Endothelial cell of hepatic sinusoid (primary cell): ENCODE measurements around the gene EHBP1.
"Not testable (repeated sequence)": the region's sequence is repeated elsewhere in the genome, so short reads cannot be mapped to it uniquely, and the experiment has no call there.

Experiments
- in situ Hi-C: cut with HindIII; loops from 2 replicates; pipeline ENCODE4 v1.10.0; 2017; ENCODE audit warnings: low sequenced_read_pairs

EHBP1 gene

GRCh38 chr2:62732262-62732777, 26.8 kb downstream of the EHBP1 start:
- in situ Hi-C loops, result no loop called here

GRCh38 chr2:62733546-62733945, 28.0 kb downstream of the EHBP1 start:
- in situ Hi-C loops, result no loop called here

- in situ Hi-C loops, result no loop called here
Measured at GRCh38 chr2:62736899-62737559, 31.5 kb downstream of the EHBP1 start.

GRCh38 chr2:62738981-62739936, 33.7 kb downstream of the EHBP1 start:
- in situ Hi-C loops, result no loop called here

GRCh38 chr2:62740221-62740620, 34.7 kb downstream of the EHBP1 start:
- in situ Hi-C loops, result no loop called here

GRCh38 chr2:62741127-62741526, 35.6 kb downstream of the EHBP1 start:
- in situ Hi-C loops, result no loop called here

- in situ Hi-C loops, result no loop called here
Measured at GRCh38 chr2:62741954-62742722, 36.6 kb downstream of the EHBP1 start.

- in situ Hi-C loops, result no loop called here
Measured at GRCh38 chr2:62743506-62743905, 38.0 kb downstream of the EHBP1 start.

- in situ Hi-C loops, result no loop called here
Measured at GRCh38 chr2:62744603-62745002, 39.1 kb downstream of the EHBP1 start.

GRCh38 chr2:62745891-62746481, 40.5 kb downstream of the EHBP1 start:
- in situ Hi-C loops, result no loop called here

GRCh38 chr2:62747169-62747568, 41.7 kb downstream of the EHBP1 start:
- in situ Hi-C loops, result no loop called here

- in situ Hi-C loops, result no loop called here
Measured at GRCh38 chr2:62747876-62748275, 42.4 kb downstream of the EHBP1 start.

GRCh38 chr2:62749111-62749510, 43.6 kb downstream of the EHBP1 start:
- in situ Hi-C loops, result not testable (repeated sequence)

- in situ Hi-C loops, result no loop called here
Measured at GRCh38 chr2:62757029-62757428, 51.5 kb downstream of the EHBP1 start.

- in situ Hi-C loops, result loop anchor here (5.0 kb wide), 1 partner anchor 58 kb away; no protein-coding TSS in a partner anchor
Measured at GRCh38 chr2:62760026-62760425, 54.5 kb downstream of the EHBP1 start.

- in situ Hi-C loops, result loop anchor here (5.0 kb wide), 1 partner anchor 58 kb away; no protein-coding TSS in a partner anchor
Measured at GRCh38 chr2:62760555-62760954, 55.0 kb downstream of the EHBP1 start.

GRCh38 chr2:62765619-62766376, 60.3 kb downstream of the EHBP1 start:
- in situ Hi-C loops, result no loop called here

GRCh38 chr2:62768615-62769014, 63.1 kb downstream of the EHBP1 start:
- in situ Hi-C loops, result no loop called here

GRCh38 chr2:62770629-62771028, 65.1 kb downstream of the EHBP1 start:
- in situ Hi-C loops, result no loop called here
